Mammary epithelial cell (primary cell): ENCODE data around the gene TNRC6C.

Source experiments
- CTCF ChIP-seq, 2 donors: IDR thresholded peaks in 1 of 2; conservative IDR thresholded peaks in 1 of 2; 2 replicates each; pipeline ENCODE4 v1.5.1; 2011 to 2012; ENCODE audit warnings: inconsistent platforms in 2 of 2, low read length in 2 of 2, mild to moderate bottlenecking in 2 of 2, control low read depth in 1 of 2, low read depth in 1 of 2; ENCODE audit not compliant: insufficient read depth in 1 of 2; ENCODE audit errors: extremely low read depth in 1 of 2
- EZH2 ChIP-seq: IDR thresholded peaks from 2 replicates; pipeline ENCODE4 v1.6.1; 2012; ENCODE audit warnings: low read length, inconsistent platforms, borderline replicate concordance

DNA sequence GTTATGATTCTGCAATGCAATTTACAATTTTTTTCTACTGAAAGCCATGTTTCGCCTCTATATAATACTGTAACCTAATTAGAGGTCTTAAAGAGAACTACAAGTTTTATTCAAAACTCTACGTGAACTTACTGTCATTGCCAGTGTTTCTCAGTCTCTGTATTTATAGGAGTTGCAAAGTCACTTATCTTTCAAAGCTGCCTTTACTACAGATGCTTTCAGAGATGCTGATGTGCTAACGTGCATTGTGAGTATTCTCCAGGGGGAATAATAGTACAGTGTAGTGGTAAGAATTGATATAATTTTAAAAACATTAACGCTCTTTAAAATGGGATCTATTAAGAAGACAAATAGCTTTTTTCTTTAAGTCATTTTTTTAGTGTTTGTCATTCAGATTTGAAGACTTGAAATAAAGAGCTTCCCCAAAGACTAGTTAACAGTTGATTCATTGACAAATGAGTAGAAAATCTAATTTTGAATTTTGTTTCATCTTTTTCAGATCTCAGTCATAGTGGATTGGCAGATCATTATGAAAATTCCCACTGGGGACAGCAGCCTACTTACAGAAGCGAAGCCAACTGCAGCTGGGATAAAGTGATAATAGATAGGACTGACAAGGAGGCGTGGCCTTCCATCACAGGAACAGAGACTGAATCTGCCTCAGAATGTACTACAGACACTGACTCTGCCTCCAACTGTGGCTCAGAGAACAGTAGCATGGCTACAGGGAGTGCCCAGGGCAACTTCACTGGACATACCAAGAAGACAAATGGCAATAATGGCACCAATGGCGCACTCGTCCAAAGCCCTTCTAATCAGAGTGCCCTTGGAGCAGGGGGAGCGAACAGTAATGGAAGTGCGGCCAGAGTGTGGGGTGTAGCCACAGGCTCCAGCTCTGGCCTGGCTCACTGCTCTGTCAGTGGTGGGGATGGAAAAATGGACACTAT is 90.1 kb downstream of the TNRC6C start:
- no peak for TF ChIP-seq CTCF (conservative IDR thresholded peaks at IDR 0.05 in 1 of 2, IDR thresholded peaks at IDR 0.05 in 1 of 2; ENCODE audit: extremely low read depth in 1 of 2, insufficient read depth in 1 of 2, low read depth in 1 of 2, low read length in 2 of 2)
- no peak for TF ChIP-seq EZH2
